Measurements from ENCODE around the gene ALKBH2. TPM values are rescaled to one million over a fixed set of nuclear protein-coding genes. Genes with fewer than 3 reads are reported as not detected.

The ALKBH2 gene
- total and polyA plus RNA-seq, 2 of the 8 experiments (the other 6 are each of a cell fraction or from before 2014, with no cell fraction given): 19.1 to 22.5 TPM

- TF ChIP-seq TAF7 (optimal IDR thresholded peaks at IDR 0.05; ENCODE audit: borderline replicate concordance, low read depth, low read length) (no peak), RFX5 (IDR thresholded peaks at IDR 0.05; ENCODE audit: borderline replicate concordance, low read depth, low read length) (no peak), YY1 (IDR thresholded peaks at IDR 0.05; ENCODE audit: low read depth, low read length) (no peak), SAP30 (IDR thresholded peaks at IDR 0.05; ENCODE audit: insufficient read depth, insufficient replicate concordance, low read length) (no peak)
Observed at GRCh38 chr12:109124878-109125648, 31.8 kb upstream of the ALKBH2 start (continued).

Measured in H1 (cell line).